Spleen (tissue), 11 donors: ENCODE results near the gene SS18. TPM values are rescaled to one million over a fixed set of nuclear protein-coding genes. Genes with fewer than 3 reads are reported as not detected.

Experiments used
- DNase-seq: peaks from one replicate; pipeline ENCODE4 v3.0.0-alpha.2; 2020
- H3K27ac ChIP-seq, 8 donors: fragments of 200-600 bp; sonication (generic) in 7 of 8; 1 replicate in 4 of 8; 2 replicates in 4 of 8; pipeline versions ENCODE4 v1.5.0 to v1.8.0; 2016 to 2021; ENCODE audit warnings: inconsistent platforms in 4 of 8, mild to moderate bottlenecking in 4 of 8, moderate library complexity in 1 of 8
- H3K27me3 ChIP-seq, 7 donors: fragments of 200-600 bp; sonication (generic) in 6 of 7; replicated peaks in 1 of 7; 1 replicate in 4 of 7; 2 replicates in 3 of 7; pipeline versions ENCODE4 v1.5.0 to v1.8.0; 2016 to 2021; ENCODE audit warnings: inconsistent platforms in 3 of 7, mild to moderate bottlenecking in 1 of 7
- H3K36me3 ChIP-seq, 6 donors: fragments of 200-600 bp; sonication (generic) in 5 of 6; 1 replicate in 4 of 6; 2 replicates in 2 of 6; pipeline versions ENCODE4 v1.5.0 to v1.8.0; 2016 to 2021; ENCODE audit warnings: inconsistent platforms in 2 of 6
- H3K4me1 ChIP-seq, 6 donors: fragments of 200-600 bp; sonication (generic) in 5 of 6; 1 replicate in 3 of 6; 2 replicates in 3 of 6; pipeline versions ENCODE4 v1.5.0 to v1.8.0; 2016 to 2021; ENCODE audit warnings: inconsistent platforms in 3 of 6
- H3K4me3 ChIP-seq, 8 donors: fragments of 200-600 bp; sonication (generic) in 7 of 8; 1 replicate in 4 of 8; 2 replicates in 4 of 8; pipeline versions ENCODE4 v1.5.0 to v1.8.0; 2016 to 2021; ENCODE audit warnings: inconsistent platforms in 4 of 8, mild to moderate bottlenecking in 4 of 8, moderate library complexity in 2 of 8
- H3K9me3 ChIP-seq, 8 donors: fragments of 200-600 bp; sonication (generic) in 7 of 8; 1 replicate in 4 of 8; 2 replicates in 4 of 8; pipeline versions ENCODE4 v1.5.0 to v1.8.0; 2016 to 2021; ENCODE audit warnings: inconsistent platforms in 4 of 8
- CTCF ChIP-seq, 11 experiments: fragments of 200-600 bp in 7 of 11; fragments of 450-650 bp in 4 of 11; sonication (generic) in 4 of 11; IDR thresholded peaks in 8 of 11; conservative IDR thresholded peaks in 3 of 11; 1 replicate in 7 of 11; 2 replicates in 4 of 11; pipeline versions ENCODE4 v1.4.0 to v1.8.0; 2016 to 2021; ENCODE audit warnings: antibody characterized with exemption in 11 of 11, inconsistent platforms in 4 of 11, mild to moderate bottlenecking in 1 of 11
- POLR2A ChIP-seq, 3 donors: fragments of 450-650 bp; IDR thresholded peaks; one replicate each; pipeline ENCODE4 v1.5.1; 2017; ENCODE audit warnings: antibody characterized with exemption in 3 of 3, mild to moderate bottlenecking in 1 of 3
- POLR2AphosphoS5 ChIP-seq, 3 donors: sonication (generic); formaldehyde crosslinking; IDR thresholded peaks; one replicate each; pipeline ENCODE4 v1.5.1; 2017; ENCODE audit warnings: antibody characterized with exemption in 3 of 3
- WGBS, 5 donors: extraction: QIAGEN DNeasy Blood & Tissue Kit in 3 of 5; methylation state at CpG; one replicate each; pipeline versions ENCODE4 v1.1.5 to v1.1.7; 2013 to 2018; 5-methylcytosine and 5-hydroxymethylcytosine counted together
- intact Hi-C: fragments of 100-400 bp; cut with DNase I; formaldehyde crosslinking; loops from one replicate; pipeline ENCODE4 v1.15.0; 2023; ENCODE audit warnings: low total_unique reads
- polyA plus RNA-seq, 3 donors: library from polyadenylated mRNA; stranded (reverse); fragments of 200-250 nt; gene quantifications; one replicate each; pipeline ENCODE4 v1.2.1, GENCODE V29; 2013
- total RNA-seq, 7 donors: library from RNA; depleted of rRNA in 3 of 7; stranded (reverse); fragments of >200 nt in 3 of 7; fragmentation: NEBNext Ultra II Directional in 4 of 7; extraction: Animal tissue kit (Norgen Biotek cat#: 25700) in 4 of 7; gene quantifications; one replicate each; pipeline versions ENCODE4 v1.1.0 to v1.2.1, GENCODE V29; 2016 to 2021
- donor health status: healthy with polysubstance abuse.
- donor health status: DM: no; HTN: no; CAD: no; lungs with moderate emphysema.
- donor health status: DM: no; HTN: no; CAD: no.
- donor health status: Bipolar disorder and iron deficiency.
- donor health status: healthy.
- donor health status: DM: no; HTN: no; CAD: no.
- donor health status: DM: yes; HTN: yes; CAD: no.

Gene SS18
- total and polyA plus RNA-seq, 10 donors: 26.8 to 250 (median 69.8) TPM

- 79 to 84% (median 81%) methylated on average over 6 of the region's 6 CpGs for WGBS, 5 donors
Measured at GRCh38 chr18:26086959-26087358, 3.5 kb downstream of the SS18 start.

GRCh38 chr18:26085056-26085455 is 5.4 kb downstream of the SS18 start:
- Histone ChIP-seq H3K36me3 (peaks cover 0 to 71% (median 34%) of the 10 kb centered on the region in 6 donors), H3K27ac (no peak overlapping the region), H3K27me3 (no peaks in the 10 kb centered on the region), H3K4me3 (no peak overlapping the region), H3K9me3 (no peaks in the 10 kb centered on the region), H3K4me1 (peaks cover 12 to 53% (median 34%) of the 10 kb centered on the region in 6 donors)
- no peak for TF ChIP-seq CTCF (IDR thresholded peaks at IDR 0.05 in 8 of 11, conservative IDR thresholded peaks at IDR 0.05 in 3 of 11)
- TF ChIP-seq POLR2AphosphoS5 (IDR thresholded peaks at IDR 0.05): no peak
- TF ChIP-seq POLR2A (IDR thresholded peaks at IDR 0.05): no peak
- 93 to 97% (median 96%) methylated on average over 5 of the region's 5 CpGs for WGBS, 5 donors
- intact Hi-C loops: no loop called here
- DNase-seq: no peak

More at GRCh38 chr18:26086959-26087358, 3.5 kb downstream of the SS18 start:
- Histone ChIP-seq H3K27me3 (no peaks in the 10 kb centered on the region), H3K4me1 (peaks cover 12 to 62% (median 42%) of the 10 kb centered on the region in 6 donors), H3K4me3 (no peak overlapping the region), H3K36me3 (peaks cover 0 to 53% (median 27%) of the 10 kb centered on the region in 6 donors), H3K9me3 (no peaks in the 10 kb centered on the region), H3K27ac (no peak overlapping the region)
- no peak for DNase-seq
- intact Hi-C loops: no loop called here
- TF ChIP-seq POLR2A (IDR thresholded peaks at IDR 0.05): no peak
- no peak for TF ChIP-seq CTCF (IDR thresholded peaks at IDR 0.05 in 8 of 11, conservative IDR thresholded peaks at IDR 0.05 in 3 of 11)

- intact Hi-C loops: no loop called here
- Histone ChIP-seq H3K9me3 (no peaks in the 10 kb centered on the region), H3K27ac (no peak overlapping the region), H3K36me3 (peaks cover 0 to 85% (median 34%) of the 10 kb centered on the region in 6 donors), H3K4me3 (no peak overlapping the region), H3K27me3 (no peaks in the 10 kb centered on the region), H3K4me1 (peaks cover under 1 to 35% (median 20%) of the 10 kb centered on the region in 6 donors)
- WGBS, 5 donors: 90 to 98% (median 94%) methylated on average over 3 of the region's 3 CpGs
- TF ChIP-seq POLR2A (IDR thresholded peaks at IDR 0.05): no peak
- TF ChIP-seq POLR2AphosphoS5 (IDR thresholded peaks at IDR 0.05): no peak
- TF ChIP-seq CTCF (IDR thresholded peaks at IDR 0.05 in 8 of 11, conservative IDR thresholded peaks at IDR 0.05 in 3 of 11): no peak
- DNase-seq: no peak
Measured at GRCh38 chr18:26083099-26083498, 7.3 kb downstream of the SS18 start.

GRCh38 chr18:26082475-26082874 is 7.9 kb downstream of the SS18 start:
- no peak overlapping the region for H3K4me3 ChIP-seq
- no peak overlapping the region for H3K27ac ChIP-seq
- no peaks in the 10 kb centered on the region for H3K27me3 ChIP-seq
- H3K4me1 ChIP-seq: peaks cover 0 to 29% (median 14%) of the 10 kb centered on the region in 6 donors
- 89 to 97% (median 92%) methylated on average over 3 of the region's 3 CpGs for WGBS, 5 donors
- intact Hi-C loops: no loop called here
- peaks cover 0 to 91% (median 37%) of the 10 kb centered on the region in 6 donors for H3K36me3 ChIP-seq
- H3K9me3 ChIP-seq: no peaks in the 10 kb centered on the region
- TF ChIP-seq POLR2A (IDR thresholded peaks at IDR 0.05): no peak
- DNase-seq: no peak

- WGBS, 5 donors: 61 to 82% (median 69%) methylated on average over 2 of the region's 2 CpGs
- Histone ChIP-seq H3K36me3 (peaks cover 0 to 96% (median 46%) of the 10 kb centered on the region in 6 donors), H3K4me1 (peaks cover 0 to 18% (median 2%) of the 10 kb centered on the region in 6 donors), H3K27ac (no peak overlapping the region), H3K4me3 (no peak overlapping the region), H3K9me3 (peaks cover 0 to 15% (median 10%) of the 10 kb centered on the region in 8 donors), H3K27me3 (no peaks in the 10 kb centered on the region)
- DNase-seq: no peak
- no peak for TF ChIP-seq POLR2A (IDR thresholded peaks at IDR 0.05)
- intact Hi-C loops: no loop called here
Measured at GRCh38 chr18:26074246-26074645, 16.2 kb downstream of the SS18 start.
